ENCODE data around the gene ROR2.
"Not testable (repeated sequence)": the region's sequence is repeated elsewhere in the genome, so short reads cannot be mapped to it uniquely, and the experiment has no call there.

The ROR2 gene

DNA sequence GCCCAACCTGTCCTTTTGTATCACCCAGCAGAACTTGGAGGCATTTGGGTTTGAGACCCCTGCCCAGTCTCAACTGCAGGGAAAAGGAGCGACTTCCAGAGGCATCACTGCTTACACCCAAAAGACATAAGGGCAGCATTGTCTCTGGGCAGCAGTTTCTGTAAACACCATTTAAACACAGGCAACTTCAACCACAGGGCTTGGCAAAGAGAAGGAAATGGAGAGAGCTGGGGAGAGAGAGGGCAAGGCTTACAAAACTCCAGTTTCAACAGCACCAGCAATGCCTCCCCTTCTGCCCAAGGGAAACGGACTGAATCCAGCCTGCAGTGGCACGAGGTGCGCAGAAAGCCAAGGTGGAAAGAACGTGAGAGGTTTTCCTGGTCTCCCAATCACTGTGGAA is 147.6 kb downstream of the ROR2 start:
- H3K36me3 ChIP-seq (ENCODE audit: control insufficient read depth, insufficient read depth, low read length): no peaks in the 10 kb centered on the region
- H3K27me3 ChIP-seq (ENCODE audit: control insufficient read depth, insufficient read depth, low read length): no peaks in the 10 kb centered on the region
- H3K4me1 ChIP-seq (ENCODE audit: control insufficient read depth, insufficient read depth, low read length): peaks cover 20% of the 10 kb centered on the region

GRCh38 chr9:91800473-91801030 is 149.5 kb downstream of the ROR2 start:
- Histone ChIP-seq H3K27me3 (ENCODE audit: control insufficient read depth, insufficient read depth, low read length) (no peaks in the 10 kb centered on the region), H3K36me3 (ENCODE audit: control insufficient read depth, insufficient read depth, low read length) (no peaks in the 10 kb centered on the region), H3K9me3 (ENCODE audit: control insufficient read depth, low read length) (no peaks in the 10 kb centered on the region), H3K4me3 (ENCODE audit: low read length) (no peak overlapping the region), H3K9ac (ENCODE audit: low read length) (no peak overlapping the region), H3K4me1 (ENCODE audit: control insufficient read depth, insufficient read depth, low read length) (peaks cover 20% of the 10 kb centered on the region)

More for the DNA sequence above, 147.6 kb downstream of the ROR2 start:
- no peaks in the 10 kb centered on the region for H3K9me3 ChIP-seq (ENCODE audit: control insufficient read depth, low read length)
- H3K9ac ChIP-seq (ENCODE audit: low read length): no peak overlapping the region
- H3K4me3 ChIP-seq (ENCODE audit: low read length): no peak overlapping the region

GRCh38 chr9:91799113-91799744 is 150.8 kb downstream of the ROR2 start:
- peaks cover 20% of the 10 kb centered on the region for H3K4me1 ChIP-seq (ENCODE audit: control insufficient read depth, insufficient read depth, low read length)
- no peaks in the 10 kb centered on the region for H3K27me3 ChIP-seq (ENCODE audit: control insufficient read depth, insufficient read depth, low read length)
- H3K4me3 ChIP-seq (ENCODE audit: low read length): no peak overlapping the region
- no peak overlapping the region for H3K9ac ChIP-seq (ENCODE audit: low read length)
- no peaks in the 10 kb centered on the region for H3K9me3 ChIP-seq (ENCODE audit: control insufficient read depth, low read length)
- no peaks in the 10 kb centered on the region for H3K36me3 ChIP-seq (ENCODE audit: control insufficient read depth, insufficient read depth, low read length)

GRCh38 chr9:91798273-91799112 is 151.5 kb downstream of the ROR2 start:
- not testable (repeated sequence) for H3K9ac ChIP-seq (ENCODE audit: low read length); H3K36me3 ChIP-seq (ENCODE audit: control insufficient read depth, insufficient read depth, low read length)
- H3K4me1 ChIP-seq (ENCODE audit: control insufficient read depth, insufficient read depth, low read length): peaks cover 20% of the 10 kb centered on the region

GRCh38 chr9:91797517-91797916 is 152.5 kb downstream of the ROR2 start:
- H3K27me3 ChIP-seq (ENCODE audit: control insufficient read depth, insufficient read depth, low read length); H3K9me3 ChIP-seq (ENCODE audit: control insufficient read depth, low read length); H3K9ac ChIP-seq (ENCODE audit: low read length); H3K36me3 ChIP-seq (ENCODE audit: control insufficient read depth, insufficient read depth, low read length); H3K4me3 ChIP-seq (ENCODE audit: low read length): not testable (repeated sequence)
- peaks cover 16% of the 10 kb centered on the region for H3K4me1 ChIP-seq (ENCODE audit: control insufficient read depth, insufficient read depth, low read length)

More at GRCh38 chr9:91798273-91799112, 151.5 kb downstream of the ROR2 start:
- H3K9me3 ChIP-seq (ENCODE audit: control insufficient read depth, low read length); H3K27me3 ChIP-seq (ENCODE audit: control insufficient read depth, insufficient read depth, low read length); H3K4me3 ChIP-seq (ENCODE audit: low read length): not testable (repeated sequence)

DNA sequence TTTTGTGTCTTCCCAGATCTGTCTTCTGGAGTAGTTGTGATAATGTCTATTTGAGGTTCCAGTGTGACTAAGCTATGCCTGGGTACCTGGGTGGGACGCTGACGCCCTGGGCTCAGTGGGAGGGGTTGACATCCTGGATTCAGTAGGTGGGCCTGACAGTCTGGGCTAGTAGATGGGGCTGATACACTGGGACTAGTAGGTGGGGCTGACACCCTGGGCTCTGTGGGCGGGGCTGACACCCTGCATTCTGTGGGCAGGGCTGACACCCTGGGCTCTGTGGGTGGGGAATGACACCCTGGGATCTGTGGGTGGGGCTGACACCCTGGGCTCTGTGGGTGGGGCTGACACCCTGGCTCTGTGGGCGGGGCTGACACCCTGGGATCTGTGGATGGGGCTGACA is 153.5 kb downstream of the ROR2 start:
- H3K4me1 ChIP-seq (ENCODE audit: control insufficient read depth, insufficient read depth, low read length): peaks cover 14% of the 10 kb centered on the region
- not testable (repeated sequence) for H3K9me3 ChIP-seq (ENCODE audit: control insufficient read depth, low read length); H3K27me3 ChIP-seq (ENCODE audit: control insufficient read depth, insufficient read depth, low read length); H3K4me3 ChIP-seq (ENCODE audit: low read length); H3K36me3 ChIP-seq (ENCODE audit: control insufficient read depth, insufficient read depth, low read length); H3K9ac ChIP-seq (ENCODE audit: low read length)

DNA sequence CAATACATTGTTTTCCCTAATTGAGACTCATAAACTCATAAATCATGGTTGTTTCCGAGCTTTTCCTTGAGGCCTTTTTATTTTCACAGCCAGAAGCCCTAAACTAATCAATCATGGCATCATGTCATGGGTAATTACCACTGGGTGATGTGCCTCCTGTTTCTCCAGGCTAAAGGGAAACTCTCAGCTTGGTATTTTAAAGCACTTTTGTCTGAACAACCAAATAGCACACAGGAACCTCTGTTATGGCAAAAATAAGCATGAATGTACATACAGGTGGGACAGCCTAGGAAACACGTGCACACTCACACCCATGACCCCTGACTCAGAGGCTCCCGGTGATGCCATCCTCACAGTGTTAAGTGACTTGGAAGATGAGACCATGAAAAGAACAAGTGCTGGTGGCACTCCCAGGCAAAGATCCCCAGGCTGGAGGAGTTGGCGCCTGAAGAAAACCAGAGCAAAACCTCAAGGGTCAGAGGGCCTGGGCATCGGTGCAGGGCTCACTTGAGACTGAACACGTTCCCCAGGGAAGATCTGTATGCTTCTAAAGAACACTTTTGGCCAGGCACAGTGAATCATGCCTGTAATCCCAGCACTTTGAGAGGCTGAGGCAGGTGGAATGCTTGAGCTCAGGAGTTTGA is 154.3 kb downstream of the ROR2 start:
- no peak overlapping the region for H3K4me3 ChIP-seq (ENCODE audit: low read length)
- peaks cover 14% of the 10 kb centered on the region for H3K4me1 ChIP-seq (ENCODE audit: control insufficient read depth, insufficient read depth, low read length)
- no peak overlapping the region for H3K9ac ChIP-seq (ENCODE audit: low read length)
- H3K9me3 ChIP-seq (ENCODE audit: control insufficient read depth, low read length): no peaks in the 10 kb centered on the region
- H3K27me3 ChIP-seq (ENCODE audit: control insufficient read depth, insufficient read depth, low read length): no peaks in the 10 kb centered on the region
- H3K36me3 ChIP-seq (ENCODE audit: control insufficient read depth, insufficient read depth, low read length): no peaks in the 10 kb centered on the region

GRCh38 chr9:91793371-91793770 is 156.7 kb downstream of the ROR2 start:
- H3K27me3 ChIP-seq (ENCODE audit: control insufficient read depth, insufficient read depth, low read length); H3K4me1 ChIP-seq (ENCODE audit: control insufficient read depth, insufficient read depth, low read length); H3K4me3 ChIP-seq (ENCODE audit: low read length); H3K36me3 ChIP-seq (ENCODE audit: control insufficient read depth, insufficient read depth, low read length); H3K9ac ChIP-seq (ENCODE audit: low read length); H3K9me3 ChIP-seq (ENCODE audit: control insufficient read depth, low read length): not testable (repeated sequence)

- Histone ChIP-seq H3K27me3 (ENCODE audit: control insufficient read depth, insufficient read depth, low read length) (no peaks in the 10 kb centered on the region), H3K36me3 (ENCODE audit: control insufficient read depth, insufficient read depth, low read length) (no peaks in the 10 kb centered on the region), H3K4me1 (ENCODE audit: control insufficient read depth, insufficient read depth, low read length) (no peaks in the 10 kb centered on the region), H3K4me3 (ENCODE audit: low read length) (no peak overlapping the region), H3K9me3 (ENCODE audit: control insufficient read depth, low read length) (no peaks in the 10 kb centered on the region), H3K9ac (ENCODE audit: low read length) (no peak overlapping the region)
These were observed 159.1 kb downstream of the ROR2 start for GRCh38 chr9:91790917-91791316.

DNA sequence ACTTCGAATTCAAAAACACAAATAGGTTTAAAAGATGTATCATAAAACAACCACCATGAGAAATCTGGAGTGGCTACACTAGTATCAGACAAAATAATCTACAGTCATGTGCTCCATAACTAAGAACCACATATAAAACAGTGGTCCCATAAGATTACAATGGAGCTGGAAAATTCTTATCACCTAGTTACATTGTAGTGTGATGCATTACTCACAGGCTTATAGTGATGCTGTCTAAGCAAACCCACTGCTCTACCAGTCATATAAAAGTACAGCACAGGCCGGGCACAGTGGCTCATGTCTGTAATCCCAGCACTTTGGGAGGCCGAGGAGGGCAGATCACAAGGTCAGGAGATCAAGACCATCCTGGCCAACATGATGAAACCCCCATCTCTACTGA is 160.1 kb downstream of the ROR2 start:
- no peaks in the 10 kb centered on the region for H3K9me3 ChIP-seq (ENCODE audit: control insufficient read depth, low read length)
- no peaks in the 10 kb centered on the region for H3K4me1 ChIP-seq (ENCODE audit: control insufficient read depth, insufficient read depth, low read length)
- H3K36me3 ChIP-seq (ENCODE audit: control insufficient read depth, insufficient read depth, low read length): no peaks in the 10 kb centered on the region
- no peaks in the 10 kb centered on the region for H3K27me3 ChIP-seq (ENCODE audit: control insufficient read depth, insufficient read depth, low read length)
- H3K9ac ChIP-seq (ENCODE audit: low read length): no peak overlapping the region
- H3K4me3 ChIP-seq (ENCODE audit: low read length): no peak overlapping the region

DNA sequence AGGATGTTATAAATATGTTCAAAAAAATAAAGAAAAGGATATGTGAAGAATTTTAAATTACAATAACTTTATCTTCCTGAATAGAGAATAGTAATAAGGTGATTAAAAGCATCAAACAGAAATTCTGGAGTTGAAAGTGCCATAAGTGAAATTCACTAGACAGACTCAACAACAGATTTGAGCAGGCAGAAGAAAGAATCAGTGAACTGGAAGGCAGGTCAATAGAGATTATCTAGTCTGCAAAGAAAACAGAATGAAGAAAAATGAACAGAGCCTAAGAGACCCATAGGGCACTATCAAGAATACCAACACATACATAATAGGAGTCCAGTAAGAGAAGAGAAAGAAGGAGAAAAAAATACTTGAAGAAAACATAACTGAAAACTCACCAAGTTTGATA is 162.1 kb downstream of the ROR2 start:
- H3K36me3 ChIP-seq (ENCODE audit: control insufficient read depth, insufficient read depth, low read length): no peaks in the 10 kb centered on the region
- no peaks in the 10 kb centered on the region for H3K27me3 ChIP-seq (ENCODE audit: control insufficient read depth, insufficient read depth, low read length)
- H3K9me3 ChIP-seq (ENCODE audit: control insufficient read depth, low read length): no peaks in the 10 kb centered on the region
- no peaks in the 10 kb centered on the region for H3K4me1 ChIP-seq (ENCODE audit: control insufficient read depth, insufficient read depth, low read length)
- H3K4me3 ChIP-seq (ENCODE audit: low read length): no peak overlapping the region
- no peak overlapping the region for H3K9ac ChIP-seq (ENCODE audit: low read length)
